ENCODE data around the gene C6.

DNA sequence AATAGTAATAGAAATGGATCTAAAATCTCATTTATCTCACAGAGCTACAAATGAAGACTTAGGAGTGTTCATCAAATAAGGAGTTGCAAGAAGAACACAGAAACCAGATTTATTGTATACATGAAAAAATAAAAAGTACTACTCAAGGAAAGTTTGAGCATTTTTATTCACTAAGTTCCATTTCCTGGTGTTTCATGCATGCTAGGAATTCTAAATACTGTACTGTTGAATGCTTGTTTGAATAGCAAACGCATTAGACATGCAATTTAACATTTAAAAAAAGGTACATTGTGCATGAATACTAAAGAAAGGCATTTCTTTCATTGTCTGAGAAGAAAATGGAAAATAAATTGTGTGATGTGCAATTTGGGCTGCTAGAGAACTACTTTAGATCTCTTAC lies 52.1 kb downstream of the C6 start:
- TF ChIP-seq, protein P1, sequence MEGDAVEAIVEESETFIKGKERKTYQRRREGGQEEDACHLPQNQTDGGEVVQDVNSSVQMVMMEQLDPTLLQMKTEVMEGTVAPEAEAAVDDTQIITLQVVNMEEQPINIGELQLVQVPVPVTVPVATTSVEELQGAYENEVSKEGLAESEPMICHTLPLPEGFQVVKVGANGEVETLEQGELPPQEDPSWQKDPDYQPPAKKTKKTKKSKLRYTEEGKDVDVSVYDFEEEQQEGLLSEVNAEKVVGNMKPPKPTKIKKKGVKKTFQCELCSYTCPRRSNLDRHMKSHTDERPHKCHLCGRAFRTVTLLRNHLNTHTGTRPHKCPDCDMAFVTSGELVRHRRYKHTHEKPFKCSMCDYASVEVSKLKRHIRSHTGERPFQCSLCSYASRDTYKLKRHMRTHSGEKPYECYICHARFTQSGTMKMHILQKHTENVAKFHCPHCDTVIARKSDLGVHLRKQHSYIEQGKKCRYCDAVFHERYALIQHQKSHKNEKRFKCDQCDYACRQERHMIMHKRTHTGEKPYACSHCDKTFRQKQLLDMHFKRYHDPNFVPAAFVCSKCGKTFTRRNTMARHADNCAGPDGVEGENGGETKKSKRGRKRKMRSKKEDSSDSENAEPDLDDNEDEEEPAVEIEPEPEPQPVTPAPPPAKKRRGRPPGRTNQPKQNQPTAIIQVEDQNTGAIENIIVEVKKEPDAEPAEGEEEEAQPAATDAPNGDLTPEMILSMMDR (IDR thresholded peaks at IDR 0.05): no peak
- TF ChIP-seq POLR2A (IDR thresholded peaks at IDR 0.05) (no peak), POLR2AphosphoS5 (IDR thresholded peaks at IDR 0.05) (no peak)
